Stimulated activated CD8-positive, alpha-beta memory T cell treated with anti-CD3 and anti-CD28 coated beads, Interleukin-7, amount 100 ng/mL, for 48 hours (primary cell): ENCODE results near the gene SPATS2.
"Not testable (repeated sequence)": the region's sequence is repeated elsewhere in the genome, so short reads cannot be mapped to it uniquely, and the experiment has no call there.

Experiments
- DNase-seq, 2 donors: peaks; one replicate each; pipeline ENCODE4 v3.0.0-alpha.2; 2020; ENCODE audit warnings: low read depth in 1 of 2; ENCODE audit errors: extremely low read depth in 1 of 2

Gene SPATS2

GRCh38 chr12:49507139-49507538 is 139.9 kb downstream of the SPATS2 start:
- DNase-seq: no peak

GRCh38 chr12:49509681-49510080 is 142.4 kb downstream of the SPATS2 start:
- not testable (repeated sequence) for DNase-seq

DNA sequence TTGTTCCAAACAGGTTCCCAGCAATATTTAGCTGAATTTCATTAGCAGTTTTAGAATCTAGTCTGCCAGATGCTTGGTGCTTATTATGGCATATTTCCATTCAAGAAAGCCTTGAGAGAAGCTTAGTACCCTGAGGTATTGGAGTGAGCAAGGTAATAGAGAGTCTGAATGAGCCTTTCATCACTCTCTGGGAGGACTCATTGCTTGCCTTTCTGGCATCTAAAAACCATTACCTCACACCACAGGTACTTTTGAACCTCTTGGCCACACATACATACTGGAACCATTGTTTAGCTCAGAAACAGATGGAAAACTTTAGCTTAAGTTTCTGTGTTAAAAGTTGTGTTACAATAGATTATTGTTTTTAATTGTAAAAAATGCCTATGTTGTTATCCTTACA is 144.1 kb downstream of the SPATS2 start:
- DNase-seq: no peak

DNA sequence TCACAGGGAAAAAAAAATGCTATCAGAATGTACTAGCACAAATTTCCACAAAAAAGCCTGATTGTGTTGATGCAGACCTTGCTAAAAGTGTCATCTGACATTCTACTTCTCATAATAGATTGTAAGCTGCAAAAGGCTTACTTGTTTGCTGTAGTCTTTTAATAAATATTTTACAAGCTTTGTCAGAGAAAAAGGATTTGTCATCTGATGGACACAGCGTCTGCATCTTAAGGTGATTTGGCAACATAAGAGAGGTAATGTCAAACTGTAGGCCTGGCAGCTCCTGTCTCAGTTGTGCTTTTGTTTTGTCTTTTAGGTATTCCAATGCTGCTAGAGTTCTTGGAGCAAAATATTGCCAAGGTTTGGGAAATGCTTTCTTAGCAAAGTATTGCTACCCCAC is 145.3 kb downstream of the SPATS2 start:
- no peak for DNase-seq

- DNase-seq: no peak
Observed at GRCh38 chr12:49515266-49515665, 148.0 kb downstream of the SPATS2 start.

DNA sequence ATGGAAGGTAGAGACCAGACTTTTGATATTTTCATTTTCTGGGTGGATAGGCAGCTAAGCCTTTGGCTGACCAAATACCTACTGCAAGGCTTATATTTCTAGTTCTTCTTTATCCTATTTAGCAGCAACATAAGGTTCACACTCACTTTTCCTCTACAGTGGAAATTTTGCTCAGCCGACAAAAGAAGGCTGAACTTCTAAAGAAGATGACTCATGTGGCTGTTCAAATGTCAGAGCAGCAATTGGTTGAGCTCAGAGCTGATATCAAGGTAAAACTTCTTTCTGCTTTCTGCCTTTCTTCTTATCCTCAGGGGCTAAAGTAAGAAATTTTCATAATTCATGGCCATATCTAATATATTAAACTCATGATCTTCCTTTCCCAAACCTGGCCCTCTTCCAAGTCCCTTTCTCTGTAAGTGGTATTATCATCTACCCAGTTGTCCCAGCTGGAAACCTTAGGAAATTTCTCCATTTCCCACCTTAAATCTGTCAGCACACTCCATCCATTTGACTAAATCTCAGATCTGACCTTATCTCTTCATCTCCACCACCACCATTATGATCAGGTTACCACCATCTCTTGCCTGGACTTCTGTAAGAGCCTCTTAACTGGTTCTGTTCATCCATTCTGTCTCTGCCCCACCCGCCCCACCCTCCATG is 151.8 kb downstream of the SPATS2 start:
- DNase-seq: no peak

DNA sequence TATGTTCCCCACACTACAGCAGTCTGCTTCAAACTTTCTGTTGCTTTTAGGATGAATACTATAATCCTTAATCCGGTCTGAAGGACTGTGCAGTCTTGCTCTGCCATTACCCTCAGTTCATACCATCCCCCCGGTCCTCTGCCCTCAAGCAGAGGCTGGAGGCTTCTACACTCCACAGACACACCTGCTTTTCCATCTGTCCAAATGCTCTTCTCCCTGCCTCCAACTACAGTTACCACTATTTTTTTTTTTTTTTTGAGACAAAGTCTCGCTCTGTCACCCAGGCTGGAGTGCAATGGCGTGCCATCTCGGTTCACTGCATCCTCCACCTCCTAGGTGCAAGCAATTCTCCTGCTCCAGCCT is 152.3 kb downstream of the SPATS2 start:
- no peak for DNase-seq

- no peak for DNase-seq
Observed at GRCh38 chr12:49521389-49521788, 154.1 kb downstream of the SPATS2 start.

GRCh38 chr12:49524660-49525324 is 157.5 kb downstream of the SPATS2 start:
- no peak for DNase-seq

- no peak for DNase-seq
Observed at GRCh38 chr12:49525942-49526341, 158.7 kb downstream of the SPATS2 start.

GRCh38 chr12:49527361-49528130 is 160.3 kb downstream of the SPATS2 start:
- no peak for DNase-seq

DNA sequence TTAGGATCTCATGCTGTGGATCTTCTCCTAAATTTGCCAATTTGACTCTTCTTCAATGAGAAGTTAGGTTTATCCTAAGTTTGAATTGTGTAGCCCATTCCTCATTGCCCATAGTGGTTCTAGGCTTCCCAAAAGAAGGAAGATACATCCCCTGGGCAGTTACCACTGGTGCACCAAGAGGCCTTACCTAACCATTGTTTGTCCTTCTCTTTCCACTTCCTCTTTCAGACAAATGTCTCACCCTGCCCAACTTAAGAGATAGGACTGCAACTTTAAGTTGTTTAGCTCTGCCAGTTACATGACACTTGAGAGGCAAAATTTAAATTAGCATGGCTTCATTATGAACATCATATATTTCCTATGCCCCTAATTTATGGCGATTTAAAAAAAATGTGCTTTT is 162.2 kb downstream of the SPATS2 start:
- no peak for DNase-seq

GRCh38 chr12:49531745-49532144 is 164.5 kb downstream of the SPATS2 start:
- DNase-seq: no peak

- no peak for DNase-seq
Observed at GRCh38 chr12:49533331-49533730, 166.1 kb downstream of the SPATS2 start.

GRCh38 chr12:49534122-49534521 is 166.9 kb downstream of the SPATS2 start:
- not testable (repeated sequence) for DNase-seq

DNA sequence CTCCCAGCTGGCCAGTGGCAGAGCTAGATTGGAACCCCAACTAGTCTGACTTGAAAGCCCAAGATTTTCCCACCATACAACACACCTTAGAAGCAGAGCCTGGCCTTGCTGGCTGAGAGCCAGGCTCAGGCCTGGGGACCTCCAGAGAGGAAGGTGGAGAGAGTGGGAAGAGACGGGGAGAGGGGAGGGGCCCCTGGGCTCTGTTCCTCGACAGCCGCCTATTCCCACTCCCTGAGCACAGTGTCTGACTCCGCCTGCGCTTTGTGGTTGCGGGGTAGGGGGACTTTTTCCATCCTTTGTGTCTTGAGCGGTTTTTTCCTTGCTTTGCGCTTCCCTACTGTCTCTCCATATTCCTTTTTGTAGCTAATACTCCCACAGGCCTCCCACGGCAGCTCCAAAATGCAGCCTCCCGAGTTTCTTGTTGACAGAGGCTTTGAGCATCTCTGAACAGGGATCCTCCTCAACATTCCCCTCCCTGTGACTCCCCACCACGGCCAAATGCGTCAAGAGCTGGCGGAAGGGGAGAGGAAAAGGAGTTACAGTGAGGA is 167.5 kb downstream of the SPATS2 start:
- no peak for DNase-seq

- no peak for DNase-seq
Observed at GRCh38 chr12:49535921-49536525, 168.8 kb downstream of the SPATS2 start.

DNA sequence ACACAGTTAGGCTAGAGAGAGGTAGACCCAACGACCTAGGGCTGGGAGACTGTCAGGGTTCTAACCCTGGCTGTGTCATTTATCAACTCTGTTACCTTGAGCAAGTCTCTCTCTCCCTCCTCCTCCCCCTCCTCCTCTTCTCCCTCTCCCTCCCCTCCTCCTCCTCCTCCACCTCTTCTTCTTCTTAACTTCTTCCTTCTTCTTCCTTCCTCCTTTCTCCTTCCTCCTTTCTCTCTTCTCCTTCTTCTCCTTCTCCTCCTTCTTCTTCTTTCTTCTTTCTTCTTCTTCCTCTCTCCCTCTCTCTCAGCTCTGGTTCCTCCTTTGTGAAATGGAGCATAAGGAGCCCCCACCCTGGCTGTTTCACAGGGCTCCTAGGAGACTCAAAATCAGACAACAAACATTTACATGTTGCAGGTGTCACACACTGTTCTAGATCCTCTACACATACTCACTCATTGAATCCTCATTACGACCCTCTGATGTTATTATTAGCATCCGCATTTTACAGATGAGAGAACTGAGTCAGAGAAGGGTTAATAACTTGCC is 169.3 kb downstream of the SPATS2 start:
- DNase-seq: no peak

DNA sequence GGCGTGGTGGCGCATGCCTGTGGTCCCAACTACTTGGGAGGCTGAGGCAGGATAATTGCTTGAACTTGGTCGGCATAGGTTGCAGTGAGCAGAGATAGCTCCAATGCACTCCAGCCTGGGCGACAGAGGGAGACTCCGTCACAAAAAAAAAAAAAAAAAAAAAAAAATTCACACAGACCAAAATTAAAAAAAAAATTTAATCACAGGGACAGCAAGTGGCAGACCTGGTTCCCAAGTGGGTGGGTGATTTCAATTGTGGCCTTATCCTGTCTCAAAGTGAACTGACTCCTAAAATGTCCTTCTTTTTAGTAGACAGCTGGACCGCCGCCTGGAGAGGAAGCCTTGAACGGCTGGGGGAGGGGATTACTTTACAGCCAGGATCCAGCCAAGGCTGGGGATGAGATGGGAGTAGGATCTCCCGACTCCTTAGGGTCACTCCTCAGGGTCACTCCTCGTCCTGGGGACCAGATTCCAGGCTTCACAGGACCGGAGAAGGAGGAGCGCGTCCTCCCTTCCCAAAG is 170.0 kb downstream of the SPATS2 start:
- no peak for DNase-seq

- DNase-seq: no peak
Observed at GRCh38 chr12:49537752-49538509, 170.7 kb downstream of the SPATS2 start.
